GM03348 (cell line): Measurements from ENCODE around the gene RNF17.
"Not testable (repeated sequence)": the region's sequence is repeated elsewhere in the genome, so short reads cannot be mapped to it uniquely, and the experiment has no call there.

ENCODE experiments used
- DNase-seq: peaks from one replicate; pipeline ENCODE4 v3.0.0; 2012; ENCODE audit warnings: low spot score

RNF17 gene

DNA sequence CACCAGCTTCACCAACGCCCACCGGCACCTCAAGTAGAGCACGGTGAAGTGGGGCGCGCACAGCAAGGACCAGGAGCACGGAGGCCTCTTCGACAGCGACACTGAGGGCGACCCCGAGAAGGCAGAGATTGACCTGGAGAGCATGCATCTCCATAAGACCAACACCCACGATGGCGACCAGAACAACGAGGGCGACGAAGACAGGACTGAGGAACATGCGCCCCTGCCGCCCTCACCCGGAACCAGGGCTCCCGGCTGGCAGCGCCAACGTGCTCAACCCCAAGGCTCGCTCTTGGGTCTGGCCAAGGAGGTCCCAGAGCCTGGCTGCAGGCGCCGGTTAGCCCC lies 18.5 kb upstream of the RNF17 start:
- no peak for DNase-seq

DNA sequence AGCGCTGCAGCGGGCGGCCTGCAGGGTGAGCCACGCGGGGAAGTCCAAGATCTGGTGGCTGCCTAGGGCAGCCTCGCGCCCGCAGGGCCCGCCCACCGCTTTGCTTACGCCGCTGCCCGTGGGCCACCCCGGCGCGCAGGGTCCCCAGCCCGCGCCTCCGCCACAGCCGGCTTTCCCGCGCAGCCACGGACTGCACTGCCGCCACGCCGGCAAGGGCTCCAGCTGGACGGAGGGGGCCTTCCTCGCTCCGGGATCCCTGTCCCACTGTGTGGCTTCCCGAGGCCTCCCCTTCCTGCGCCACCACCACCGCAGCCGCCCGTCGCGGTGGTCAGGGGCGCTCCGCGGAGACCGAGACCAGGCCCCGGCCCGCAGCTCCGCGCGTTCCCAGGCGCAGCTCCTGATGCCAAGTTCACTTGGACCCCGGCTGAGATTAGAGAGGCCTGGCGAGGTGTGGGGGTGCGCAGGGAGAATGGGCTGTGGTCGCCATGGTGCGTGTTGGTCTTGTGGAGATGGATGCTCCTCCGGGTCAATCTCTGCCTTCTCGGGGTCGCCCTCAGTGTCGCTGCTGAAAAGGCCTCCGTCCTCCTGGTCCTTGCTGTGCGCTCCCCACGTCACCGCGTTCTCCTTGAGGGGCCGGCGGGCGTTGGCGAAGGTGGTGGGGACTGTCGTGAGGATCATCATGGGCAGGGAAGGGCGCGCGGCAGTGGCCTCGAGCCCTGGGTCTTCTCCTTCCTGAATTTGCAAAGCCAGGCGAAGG lies 17.9 kb upstream of the RNF17 start:
- no peak for DNase-seq

DNA sequence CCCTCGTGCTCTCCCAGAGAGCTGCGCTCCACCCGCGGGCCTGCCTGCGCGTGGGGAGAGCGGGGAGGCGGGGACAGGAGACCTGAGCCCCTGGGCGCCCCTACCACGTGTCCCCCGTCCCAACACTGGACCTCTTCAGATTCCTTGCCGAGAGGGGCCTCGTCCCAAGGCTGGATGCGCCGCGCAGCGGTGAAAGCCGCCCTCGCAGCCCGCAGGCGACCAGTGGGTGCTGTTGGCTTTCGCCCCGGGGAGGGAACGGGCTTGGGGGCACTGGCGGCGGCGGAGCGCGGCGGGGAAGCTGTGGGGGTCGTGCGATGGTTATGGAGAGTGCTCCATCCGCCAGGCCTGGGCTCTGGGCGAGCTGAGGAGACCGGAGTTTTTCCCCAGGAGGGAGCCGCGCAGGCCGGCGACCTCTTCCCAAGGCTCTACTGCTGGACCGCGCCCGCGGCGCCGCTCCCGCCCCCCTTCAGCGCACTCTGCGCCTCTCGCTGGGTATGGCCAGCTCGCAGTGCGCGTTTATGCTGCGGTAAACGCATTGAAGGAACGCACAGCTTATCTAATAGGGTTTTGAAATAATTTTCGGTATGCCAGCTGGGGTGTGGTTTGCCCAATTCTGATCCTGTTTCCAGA lies 17.2 kb upstream of the RNF17 start:
- DNase-seq, result no peak

DNA sequence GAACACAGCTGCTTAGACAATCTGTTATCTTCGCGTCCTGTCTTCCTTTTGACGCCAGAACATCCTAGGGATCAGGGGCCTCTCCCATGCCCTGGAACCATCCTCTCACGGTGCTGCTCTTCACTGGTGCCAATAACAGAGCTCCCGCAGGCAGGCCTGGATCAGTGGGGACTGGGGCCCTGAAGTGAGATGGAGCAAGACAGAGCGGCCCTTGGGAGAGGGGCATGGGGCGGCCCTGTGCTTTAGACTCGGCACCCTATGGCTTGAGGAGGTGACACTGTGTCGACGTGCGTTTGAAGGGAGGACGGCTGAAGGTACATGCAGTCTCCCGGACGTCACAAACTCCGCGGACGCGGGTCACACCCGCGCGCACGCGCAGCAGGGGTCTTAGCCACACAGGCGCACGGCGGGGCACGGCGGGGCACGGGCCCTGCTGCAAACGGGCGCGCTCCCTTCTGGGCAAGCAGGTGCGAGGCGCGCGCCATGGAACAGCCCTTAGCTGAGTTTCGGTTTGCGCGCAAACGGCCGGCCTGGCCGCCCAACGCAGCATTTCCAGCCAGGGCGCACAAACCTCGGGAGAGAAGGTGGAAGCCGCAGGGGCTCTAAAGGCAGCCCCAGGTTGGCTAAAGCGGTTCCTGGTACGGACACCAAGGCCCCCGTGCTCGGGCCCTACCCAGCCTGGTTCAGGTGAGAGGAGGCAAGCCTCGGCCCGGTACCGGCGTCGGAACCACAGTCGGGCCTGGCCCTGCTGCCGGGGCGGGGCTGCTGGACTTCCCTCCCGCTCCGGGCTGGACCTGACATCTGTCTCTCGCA lies 16.5 kb upstream of the RNF17 start:
- no peak for DNase-seq

DNA sequence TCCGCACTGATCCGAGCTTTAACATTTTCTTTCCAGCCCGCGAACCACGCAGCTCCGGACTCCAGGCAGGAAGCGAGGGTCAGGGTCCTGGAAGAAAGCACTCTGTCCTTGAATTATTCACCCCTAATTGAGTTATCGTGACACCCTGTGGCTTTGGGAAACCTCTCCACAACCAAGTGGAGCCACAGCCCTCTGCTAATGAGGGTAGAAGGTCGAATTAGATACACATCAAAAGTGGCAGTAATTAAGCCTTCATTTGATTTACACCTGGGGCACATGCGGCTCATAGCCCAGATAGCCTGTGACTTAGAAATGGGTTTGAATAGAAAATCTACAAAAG lies 15.9 kb upstream of the RNF17 start:
- no peak for DNase-seq

DNA sequence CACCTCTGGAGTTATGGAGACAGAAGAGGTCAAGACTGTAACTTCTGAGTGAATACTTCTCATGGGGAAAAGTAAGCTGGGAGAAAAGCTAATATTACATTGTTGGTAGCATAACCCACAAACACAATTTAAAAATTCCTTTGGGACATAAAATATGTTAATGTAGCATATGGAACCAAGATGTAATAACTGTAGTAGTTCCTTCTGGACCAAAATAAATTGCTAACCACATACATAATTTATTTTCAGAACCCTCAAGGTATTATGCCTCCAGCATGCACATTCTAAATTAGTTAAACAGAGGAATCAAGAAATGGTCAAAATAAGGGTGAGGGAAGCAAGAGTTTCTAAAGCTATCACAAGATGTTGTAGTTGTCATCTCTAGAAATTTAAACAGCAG lies 4.8 kb upstream of the RNF17 start:
- DNase-seq, result no peak

DNA sequence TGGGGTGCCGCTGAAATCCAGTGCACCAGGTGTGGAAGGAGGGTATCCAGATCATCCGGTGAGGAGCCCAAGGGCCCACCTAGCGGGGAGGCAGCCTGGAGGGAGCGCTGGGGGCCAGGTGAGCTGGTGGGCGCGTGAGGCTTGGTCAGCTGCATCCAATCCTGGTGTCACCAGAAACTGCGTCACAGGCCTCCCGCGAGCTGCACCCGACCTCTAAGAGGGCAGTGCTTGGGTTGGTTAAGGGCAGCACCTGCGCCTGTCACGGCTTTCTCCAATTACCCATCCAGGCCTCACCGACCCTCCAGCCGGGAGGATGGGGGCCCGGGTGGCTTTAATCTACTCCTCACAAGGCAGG lies 284 bp downstream of the RNF17 start:
- DNase-seq, result no peak

DNA sequence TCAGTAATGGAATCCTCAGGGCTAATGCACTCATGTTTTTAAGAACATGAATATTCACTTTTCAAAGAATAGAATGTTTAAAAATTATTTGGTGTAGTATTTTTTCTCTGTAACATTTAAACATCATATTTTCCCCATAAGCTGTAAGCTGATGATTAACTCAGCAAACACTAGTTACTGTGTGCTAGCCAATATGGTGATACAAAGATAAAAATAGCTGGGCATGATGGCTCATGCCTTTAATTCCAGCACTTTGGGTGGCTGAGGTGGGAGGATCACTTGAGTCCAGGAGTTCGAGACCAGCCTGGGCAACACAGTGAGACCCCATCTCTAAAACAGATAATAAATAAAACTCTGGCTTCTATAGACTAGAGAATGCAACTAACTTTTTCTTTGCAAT lies 13.2 kb downstream of the RNF17 start:
- no peak for DNase-seq

DNA sequence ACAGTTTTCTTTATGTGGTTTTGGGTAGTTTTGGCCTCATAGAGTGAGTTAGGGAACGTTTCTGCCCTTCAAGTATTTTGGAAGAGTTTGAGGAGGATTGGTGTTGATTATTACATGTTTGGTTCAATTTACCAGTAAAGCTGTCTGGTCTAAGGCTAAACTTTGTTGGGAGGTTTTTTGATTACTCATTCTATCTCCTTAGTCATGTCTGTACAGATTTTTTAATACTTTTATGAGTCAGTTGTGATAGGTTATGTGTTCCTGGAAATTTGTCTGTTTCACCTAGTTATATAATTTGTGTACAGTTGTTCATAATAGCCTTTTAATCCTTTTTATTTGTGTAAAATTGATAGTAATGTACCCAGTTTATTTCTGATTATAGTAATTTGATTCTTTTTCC lies 20.4 kb downstream of the RNF17 start:
- no peak for DNase-seq

DNA sequence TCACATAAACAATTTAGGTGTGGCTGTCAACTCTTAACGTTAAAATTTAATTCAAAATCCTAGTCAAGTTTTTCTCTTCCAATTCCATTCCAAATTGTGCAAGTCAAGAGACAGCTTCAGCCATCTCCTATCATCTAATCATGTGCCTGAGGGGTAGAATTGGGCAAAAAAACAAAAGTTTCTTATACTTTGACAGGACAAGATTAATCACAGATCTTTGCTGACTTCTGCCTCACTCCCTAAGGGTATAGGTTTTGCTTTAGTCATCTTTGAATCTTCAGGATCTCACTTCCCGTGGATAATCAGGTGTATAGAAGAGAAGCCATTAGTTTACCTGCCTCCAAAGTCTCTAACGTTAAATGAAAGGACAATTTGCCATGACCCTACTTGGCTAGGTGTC lies 24.6 kb downstream of the RNF17 start:
- DNase-seq, result no peak

DNA sequence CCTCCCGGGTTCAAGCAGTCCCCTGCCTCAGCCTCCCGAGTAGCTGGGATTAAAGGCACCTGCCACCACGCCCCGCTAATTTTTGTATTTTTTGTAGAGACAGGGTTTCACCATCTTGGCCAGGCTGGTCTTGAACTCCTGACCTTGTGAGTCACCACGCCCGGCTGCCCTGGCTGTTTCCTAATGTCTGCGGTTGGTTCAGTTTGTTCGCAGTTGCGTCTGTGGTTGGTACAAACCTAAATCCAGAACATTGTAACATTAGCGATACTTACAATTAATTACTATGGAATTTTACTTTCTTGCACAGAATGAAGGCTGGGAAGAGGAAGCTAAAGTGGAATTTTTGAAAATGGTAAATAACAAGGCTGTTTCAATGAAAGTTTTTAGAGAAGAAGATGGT lies 38.1 kb downstream of the RNF17 start:
- no peak for DNase-seq

DNA sequence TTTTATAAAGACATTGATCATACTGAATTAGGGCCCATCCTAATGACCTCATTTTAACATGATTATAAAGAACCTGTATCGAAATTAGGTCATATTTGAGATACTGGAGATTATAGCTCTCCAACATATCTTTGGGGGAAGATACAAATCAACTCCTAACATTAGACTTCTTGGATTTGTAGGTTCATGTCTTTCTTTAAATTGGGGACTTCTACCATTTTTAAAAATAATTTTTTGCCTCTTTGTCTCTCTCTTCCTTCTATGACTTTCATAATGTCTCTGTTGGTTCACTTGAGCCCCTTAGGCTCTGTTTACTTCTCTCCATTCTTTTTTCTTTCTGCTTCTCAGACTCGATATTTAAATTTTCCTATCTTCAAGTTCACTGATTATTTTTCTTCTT lies 57.2 kb downstream of the RNF17 start:
- no peak for DNase-seq

DNA sequence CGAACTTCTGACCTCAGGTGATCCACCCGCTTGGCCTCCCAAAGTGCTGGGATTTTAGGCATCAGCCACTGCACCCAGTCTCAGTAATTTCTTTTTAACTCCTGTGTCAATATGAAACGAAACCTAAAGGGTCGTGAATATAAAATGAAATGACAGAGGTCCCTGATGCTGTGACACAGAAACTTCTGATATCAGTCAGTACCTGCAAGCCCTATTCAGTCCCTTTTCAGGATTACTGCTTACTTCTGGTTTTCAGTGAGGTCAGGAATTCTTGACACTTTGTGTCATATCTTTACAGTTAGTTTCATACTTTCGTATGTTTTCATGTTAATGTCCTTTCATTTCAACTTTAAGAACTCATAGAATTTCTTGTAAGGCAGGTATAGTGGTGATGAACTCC lies 58.7 kb downstream of the RNF17 start:
- DNase-seq, result no peak

DNA sequence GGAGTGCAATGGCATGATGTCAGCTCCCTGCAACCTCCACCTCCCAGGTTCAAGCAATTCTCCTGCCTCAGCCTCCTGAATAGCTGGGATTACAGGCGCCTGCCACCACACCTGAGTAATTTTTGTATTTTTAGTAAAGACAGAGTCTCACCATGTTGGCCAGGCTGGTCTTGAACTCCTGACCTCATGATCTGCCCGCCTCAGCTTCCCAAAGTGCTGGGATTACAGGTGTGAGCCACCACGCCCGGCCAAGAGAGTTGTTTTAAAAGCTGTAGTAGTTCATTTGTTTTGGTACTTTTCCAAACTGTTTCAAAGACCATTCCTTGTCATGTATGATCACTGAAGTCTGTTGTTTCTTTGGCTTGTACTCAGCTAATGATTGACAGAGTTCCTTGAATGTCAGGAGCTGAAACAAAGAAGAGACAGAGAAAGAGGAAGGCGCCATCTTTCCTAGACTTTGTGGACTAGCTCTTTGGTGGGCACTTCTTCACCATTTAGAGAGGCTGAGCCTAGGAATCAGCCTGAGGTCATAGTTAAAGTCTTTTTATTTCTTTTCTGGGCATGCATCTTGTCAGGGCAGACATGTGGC lies 59.2 kb downstream of the RNF17 start:
- not testable (repeated sequence) for DNase-seq

DNA sequence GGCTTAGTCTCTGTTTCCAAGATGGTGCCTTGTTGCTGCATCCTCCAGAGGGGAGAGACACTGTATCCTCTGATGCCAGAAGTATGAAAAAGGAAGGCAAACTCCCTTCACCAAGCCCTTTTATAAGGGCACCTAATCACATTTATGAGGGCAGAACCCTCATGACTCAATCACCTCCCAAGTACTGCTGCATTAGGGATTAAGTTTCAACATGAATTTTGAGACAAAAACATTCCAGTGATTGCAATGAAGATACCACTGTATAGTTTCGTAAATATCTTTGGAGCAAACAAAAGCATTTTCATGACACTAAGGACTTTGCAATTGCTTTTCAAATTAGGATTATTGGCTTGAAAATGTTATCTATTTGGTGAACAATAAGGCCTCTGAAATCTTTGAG lies 63.8 kb downstream of the RNF17 start:
- no peak for DNase-seq

DNA sequence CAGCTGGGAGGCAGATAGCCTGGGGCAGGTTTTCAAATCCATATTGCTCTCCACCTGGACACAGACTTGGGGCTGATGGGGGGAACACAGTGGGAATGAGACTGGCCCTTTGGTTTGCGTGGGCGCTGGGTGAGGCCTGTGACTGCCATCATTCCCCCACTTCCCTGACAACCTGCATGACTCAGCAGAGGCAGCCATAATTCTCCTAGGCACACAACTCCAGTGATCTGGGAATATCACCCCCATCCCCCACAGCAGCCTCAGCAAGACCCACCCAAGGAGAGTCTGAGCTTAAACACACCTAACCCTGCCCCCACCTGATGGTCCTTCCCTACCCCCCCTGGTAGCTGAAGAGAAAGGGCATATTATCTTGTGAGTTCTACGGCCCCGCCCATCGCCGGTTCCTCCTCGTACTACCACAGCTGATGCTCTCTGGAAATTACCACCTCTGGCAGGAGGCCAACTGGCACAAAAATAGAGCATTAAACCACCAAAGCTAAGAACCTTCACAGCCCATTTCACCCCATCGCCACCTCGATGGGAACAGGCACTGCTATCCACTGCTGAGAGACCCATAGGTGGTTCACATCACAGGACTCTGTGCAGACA lies 71.0 kb downstream of the RNF17 start:
- DNase-seq, result no peak

DNA sequence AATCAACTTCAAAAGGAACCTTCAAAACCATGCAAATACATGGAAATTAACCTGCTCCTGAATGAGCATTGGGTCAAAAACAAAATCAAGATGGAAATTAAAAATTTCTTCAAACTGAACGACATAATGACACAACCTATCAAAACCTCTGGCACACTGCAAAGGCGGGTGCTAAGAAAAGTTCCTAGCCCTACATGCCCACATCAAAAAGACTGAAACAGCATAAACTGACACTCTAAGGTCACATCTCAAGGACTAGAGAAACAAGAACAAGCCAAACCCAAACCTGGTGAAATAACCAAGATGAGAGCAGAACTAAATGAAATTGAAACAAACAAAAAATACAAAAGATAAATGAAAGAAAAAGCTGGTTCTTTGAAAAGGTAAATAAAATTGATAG lies 73.6 kb downstream of the RNF17 start:
- not testable (repeated sequence) for DNase-seq

DNA sequence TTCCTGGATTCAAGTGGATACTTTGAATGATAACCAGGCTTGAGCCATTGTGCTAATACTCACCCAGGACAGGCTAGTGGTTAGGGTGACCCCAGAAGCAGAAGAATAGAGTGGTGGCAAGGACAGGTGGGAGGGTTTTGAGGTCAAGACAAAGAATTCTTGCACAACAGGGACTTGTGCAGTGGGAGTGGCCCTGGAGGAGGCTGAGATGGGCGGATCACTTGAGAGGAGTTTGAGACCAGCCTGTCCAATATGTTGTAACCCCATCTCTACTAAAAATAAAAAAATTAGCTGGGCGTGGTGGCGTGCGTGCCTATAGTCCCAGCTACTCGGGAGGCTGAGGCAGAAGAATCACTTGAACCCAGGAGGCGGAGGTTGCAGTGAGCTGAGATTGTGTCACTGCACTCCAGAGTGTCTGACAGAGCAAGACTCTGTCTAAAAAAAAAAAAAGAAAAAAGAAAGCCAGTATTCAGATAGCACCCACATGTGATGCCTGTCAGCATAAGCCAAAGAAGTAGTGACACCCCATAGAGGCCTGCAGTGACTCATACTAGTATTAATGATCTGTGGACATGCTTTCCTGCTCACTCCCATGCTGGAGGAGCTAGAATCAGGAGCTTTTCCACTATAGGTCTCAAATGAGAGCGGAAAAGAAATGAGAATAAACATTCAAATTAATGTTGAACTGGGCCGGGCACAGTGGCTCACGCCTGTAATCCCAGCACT lies 78.7 kb downstream of the RNF17 start:
- no peak for DNase-seq

DNA sequence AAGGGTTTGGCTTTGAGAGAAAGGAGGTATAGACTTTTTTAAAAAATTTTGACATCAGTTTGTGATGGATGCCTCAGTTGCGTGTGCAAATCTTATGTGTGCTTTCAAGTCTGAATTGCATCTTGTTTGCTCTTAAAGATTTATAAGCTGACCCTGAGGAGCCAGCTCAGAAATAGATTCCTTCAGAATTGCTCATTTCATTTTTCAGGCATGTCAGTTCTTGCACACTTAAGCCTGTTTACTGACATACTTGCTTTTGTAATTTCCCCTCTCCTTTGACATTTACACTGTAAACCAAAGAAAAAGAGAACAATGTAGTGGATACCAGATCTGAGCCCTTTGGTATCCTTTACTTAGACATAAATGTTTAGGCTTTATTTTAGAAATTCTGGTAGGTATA lies 87.6 kb downstream of the RNF17 start:
- peak; percentile 13 for DNase-seq

DNA sequence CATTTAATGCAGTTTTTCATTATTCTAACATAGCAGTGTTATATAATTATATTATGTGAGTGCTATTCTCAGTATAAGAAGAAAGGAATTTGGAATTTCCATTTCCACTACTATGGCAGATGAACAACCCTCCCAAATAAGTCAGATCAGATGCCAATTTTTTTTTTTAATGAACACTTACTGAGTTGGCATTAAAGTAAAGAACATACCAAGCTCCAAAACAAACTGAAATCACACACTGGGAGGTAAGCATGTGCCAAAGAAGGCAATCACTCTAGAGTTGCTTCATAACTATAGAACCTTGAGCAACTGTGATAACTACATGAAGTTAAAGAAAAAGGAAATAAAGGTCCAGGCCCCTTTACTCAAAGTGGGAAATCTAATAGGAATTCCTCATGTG lies 90.3 kb downstream of the RNF17 start:
- DNase-seq, result no peak

DNA sequence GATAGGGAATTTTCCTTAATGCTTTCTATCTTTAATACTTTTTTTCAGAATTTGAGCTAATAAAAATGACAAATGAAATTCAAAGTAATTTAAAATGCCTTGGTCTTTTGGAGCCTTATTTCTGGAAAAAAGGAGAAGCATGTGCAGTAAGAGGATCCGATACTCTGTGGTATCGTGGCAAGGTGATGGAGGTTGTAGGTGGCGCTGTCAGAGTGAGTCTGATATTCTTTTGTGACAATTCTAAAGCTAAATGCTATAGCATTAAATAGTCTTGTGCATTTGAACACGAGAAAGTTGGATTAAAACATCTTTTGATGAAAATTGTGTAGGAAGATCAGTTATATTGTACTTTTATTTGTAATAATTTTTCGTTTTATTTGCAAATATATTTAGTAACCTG lies 95.0 kb downstream of the RNF17 start:
- DNase-seq, result no peak

DNA sequence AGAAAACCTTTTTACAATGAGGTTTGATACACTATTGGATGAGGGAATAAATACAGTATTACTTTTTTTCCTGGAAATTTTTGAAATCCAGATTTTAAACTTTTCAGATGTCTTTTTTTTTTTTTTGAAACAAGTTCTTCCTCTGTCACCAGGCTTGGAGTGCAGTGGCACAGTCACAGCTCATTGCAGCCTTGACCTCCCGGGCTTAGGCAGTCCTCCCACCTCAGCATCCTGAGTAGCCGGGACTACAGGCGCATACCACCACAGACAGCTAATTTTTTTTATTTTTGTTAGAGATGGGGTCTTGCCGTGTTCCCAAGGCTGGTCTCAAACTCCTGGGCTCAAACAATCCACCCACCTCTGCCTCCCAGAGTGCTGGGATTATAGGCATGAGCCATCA lies 96.8 kb downstream of the RNF17 start:
- no peak for DNase-seq
